ENCODE measurements around the gene STAT3.
"Not testable (repeated sequence)": the region's sequence is repeated elsewhere in the genome, so short reads cannot be mapped to it uniquely, and the experiment has no call there.

The STAT3 gene
- total RNA-seq, result 214 to 381 reads per million in 2 donors

DNA sequence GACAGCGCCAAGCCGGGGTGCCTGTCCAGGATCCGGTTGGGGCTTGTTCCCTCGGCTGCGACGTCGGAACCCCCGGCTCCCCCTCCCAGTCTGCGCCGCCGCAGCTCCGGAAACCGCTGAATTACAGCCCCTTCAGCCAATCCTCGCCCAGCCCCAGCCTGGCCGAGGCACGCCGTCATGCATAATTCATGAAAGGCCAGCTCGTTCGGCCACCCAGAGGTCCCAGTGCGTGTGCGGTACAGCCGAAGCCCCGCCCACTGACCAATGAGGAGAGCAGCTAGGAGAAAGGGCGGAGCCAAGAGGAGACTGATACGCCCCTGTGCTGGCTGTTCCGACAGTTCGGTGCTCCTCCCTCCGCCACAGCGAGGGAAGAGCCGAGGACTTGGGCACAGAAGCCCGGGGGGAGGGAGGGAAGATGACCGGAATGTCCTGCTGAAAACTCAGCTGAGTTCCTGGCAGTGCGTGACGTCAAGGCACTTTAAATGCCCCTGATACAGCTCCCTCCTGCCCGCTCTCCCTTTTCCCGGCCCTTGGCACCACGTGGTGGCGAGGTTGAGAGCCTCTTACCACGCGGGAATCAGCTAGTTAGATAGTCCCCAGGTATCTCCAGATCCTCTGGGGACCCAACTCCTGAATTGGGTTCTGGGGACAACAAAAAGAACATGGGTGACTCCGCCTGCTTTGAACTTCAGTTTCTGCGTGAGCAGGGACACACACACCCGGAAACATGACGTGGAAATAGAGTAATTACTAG, at the start of gene STAT3:
Gene STAT3 (minus strand): TSS at position 62 of the 754 bp plus-strand sequence. CDS start 39,926 bp downstream, outside the sequence.
- peak; percentile 100 for DNase-seq

DNA sequence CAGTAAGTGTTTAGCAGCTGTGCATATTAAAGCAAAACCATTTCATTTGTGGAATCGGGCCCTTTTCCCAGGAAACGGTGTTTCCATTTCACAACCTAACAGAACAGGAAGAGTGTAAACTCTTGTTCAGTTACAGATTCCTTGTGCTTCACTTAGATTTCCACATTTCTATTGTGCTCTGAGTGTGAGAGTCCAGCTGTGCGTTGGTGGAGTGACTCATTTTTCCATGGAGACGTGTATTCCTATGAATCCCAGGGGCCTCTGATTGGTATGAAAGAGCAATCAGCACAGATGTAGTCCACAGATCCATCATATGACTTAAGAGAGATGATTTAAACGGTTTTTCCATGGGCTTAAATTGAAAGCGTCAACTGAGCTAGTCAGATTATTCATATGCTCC, 48.1 kb upstream of the STAT3 start:
- DNase-seq, result no peak

DNA sequence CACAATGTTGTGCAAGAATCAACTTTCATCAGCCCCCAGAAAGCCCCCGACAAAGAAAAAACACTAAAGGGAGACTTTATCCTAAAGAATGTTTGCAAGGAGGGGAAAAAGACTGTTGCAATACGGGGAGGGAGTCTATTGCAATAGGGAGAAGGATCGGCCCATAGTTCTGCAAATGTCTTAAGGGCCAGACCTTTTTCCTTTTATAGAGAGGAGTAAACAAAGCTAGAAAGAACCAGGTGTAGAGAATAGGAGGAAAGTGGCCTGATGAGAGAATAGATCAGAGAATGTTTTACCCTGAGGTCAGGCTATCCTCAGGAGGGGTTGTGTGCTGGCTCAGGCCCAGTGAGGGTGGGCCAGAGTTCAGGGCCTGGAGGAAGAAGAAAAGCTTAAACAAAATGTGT, 43.5 kb upstream of the STAT3 start:
- no peak for DNase-seq

DNA sequence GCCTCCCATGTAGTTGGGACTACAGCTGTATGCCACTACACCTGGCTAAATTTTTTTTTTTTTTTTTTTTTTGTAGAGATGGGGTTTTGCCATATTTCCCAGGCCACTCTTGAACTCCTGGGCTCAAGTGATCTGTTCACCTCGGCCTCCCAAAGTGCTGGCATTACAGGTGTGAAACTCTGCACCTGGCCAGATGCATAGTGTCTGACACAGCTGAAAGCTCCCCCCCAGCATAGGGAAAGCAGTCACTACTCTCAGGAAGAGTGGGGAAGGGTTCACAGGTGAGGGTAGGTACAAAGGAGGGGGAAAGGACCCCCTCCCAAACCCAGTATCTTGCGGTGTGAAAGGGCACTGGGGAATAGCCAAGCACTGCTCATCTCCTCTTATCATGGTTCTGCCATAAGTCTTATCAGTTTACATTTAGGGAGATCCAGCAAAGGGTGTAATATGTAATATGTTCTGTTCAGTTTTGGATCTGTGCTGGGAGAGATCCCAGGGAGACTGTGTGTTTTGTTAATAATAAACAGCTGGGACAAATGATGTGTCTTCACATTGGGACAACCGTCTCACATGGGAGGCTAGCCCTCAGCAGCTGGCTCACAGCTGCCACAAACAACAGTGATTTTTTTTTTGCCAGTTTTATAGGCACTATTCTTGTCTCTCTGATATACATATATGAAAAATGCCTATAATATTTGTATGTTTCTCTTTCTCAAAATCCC, 41.6 kb upstream of the STAT3 start:
- no peak for DNase-seq

DNA sequence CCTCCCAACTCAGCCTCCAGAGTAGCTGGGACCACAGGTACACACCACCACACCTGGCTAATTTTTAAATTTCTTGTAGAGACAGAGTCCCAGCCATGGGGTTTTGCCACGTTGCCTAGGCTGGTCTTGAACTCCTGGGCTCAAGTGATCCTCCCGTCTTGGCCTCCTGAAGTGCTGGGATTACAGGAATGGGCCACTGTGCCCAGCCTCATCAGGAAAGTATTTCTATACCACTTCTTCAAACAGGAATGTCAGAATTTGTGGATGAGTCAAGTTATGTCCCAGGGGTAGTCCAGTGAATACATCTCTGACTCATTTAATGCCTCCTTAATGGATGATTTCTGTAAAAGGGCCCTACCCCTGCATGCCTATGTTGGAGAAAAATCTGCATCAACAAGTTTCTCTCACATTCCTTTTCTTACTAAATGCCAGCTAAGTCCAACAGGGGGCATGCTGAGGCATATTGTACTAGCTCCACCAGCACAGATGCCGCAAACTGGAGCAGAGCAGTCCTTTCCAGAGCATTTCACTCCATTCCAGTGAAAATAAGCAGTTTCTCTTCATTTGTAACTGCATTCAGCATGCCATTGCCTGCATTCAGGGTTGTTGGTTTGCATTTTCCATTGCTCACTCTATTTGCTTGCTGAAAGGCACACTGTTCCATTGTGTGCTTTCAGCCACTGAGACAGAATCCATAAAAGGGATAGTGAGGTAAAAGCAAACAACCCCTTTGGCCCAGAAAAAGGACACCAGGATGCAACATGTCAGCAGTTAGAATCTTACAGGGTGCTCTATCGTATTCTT, 40.1 kb upstream of the STAT3 start:
- peak in 2 of 5 experiments; percentile 26 to 53 for DNase-seq

DNA sequence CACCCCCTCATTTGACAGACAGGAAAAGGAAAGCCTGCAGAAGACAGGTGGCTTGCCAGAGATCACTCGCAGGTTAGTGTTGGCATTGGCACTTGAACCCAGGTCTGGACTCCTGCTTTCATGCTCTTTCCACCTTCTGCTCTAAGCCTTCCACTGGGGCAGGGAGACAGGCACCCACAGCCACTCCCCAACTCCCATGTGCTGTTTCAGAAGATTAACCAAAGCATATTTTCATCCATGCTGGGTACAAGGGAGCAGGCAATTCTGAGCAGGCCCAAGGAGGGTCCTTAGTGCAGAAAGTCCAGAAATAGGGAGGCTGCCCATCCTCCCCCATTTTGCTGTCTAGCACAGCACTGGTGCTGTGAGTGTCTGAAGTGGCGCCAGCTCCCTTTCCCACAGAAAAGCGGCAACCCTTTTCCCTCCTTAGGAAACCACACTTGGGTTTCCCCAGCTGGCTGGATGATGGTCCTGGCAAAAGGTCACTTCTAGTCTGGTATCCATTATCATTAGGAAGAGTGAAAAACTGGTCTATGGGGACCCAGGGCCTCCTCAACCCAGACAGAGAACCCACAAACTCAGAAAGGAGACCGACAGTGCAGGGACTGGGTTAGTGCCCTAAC, 36.9 kb upstream of the STAT3 start:
- no peak for DNase-seq

DNA sequence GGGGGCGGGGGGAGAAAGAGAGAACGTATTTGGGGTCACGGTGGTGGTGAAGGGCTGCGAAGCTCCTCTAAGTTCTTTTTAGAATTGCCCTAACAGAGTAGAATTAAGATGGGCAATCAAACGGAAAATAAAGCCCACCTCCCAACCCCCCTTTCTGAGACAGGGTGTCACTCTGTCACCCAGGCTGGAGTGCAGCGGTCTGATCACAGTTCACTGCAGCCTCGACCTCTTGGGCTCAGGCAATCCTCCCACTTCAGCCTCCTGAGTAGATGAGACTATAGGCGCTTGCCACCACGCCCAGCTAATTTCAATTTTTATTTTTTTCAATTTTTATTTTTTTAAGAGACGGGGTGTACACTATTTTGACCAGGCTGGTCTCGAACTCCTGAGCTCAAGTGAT, 35.5 kb upstream of the STAT3 start:
- no peak for DNase-seq

DNA sequence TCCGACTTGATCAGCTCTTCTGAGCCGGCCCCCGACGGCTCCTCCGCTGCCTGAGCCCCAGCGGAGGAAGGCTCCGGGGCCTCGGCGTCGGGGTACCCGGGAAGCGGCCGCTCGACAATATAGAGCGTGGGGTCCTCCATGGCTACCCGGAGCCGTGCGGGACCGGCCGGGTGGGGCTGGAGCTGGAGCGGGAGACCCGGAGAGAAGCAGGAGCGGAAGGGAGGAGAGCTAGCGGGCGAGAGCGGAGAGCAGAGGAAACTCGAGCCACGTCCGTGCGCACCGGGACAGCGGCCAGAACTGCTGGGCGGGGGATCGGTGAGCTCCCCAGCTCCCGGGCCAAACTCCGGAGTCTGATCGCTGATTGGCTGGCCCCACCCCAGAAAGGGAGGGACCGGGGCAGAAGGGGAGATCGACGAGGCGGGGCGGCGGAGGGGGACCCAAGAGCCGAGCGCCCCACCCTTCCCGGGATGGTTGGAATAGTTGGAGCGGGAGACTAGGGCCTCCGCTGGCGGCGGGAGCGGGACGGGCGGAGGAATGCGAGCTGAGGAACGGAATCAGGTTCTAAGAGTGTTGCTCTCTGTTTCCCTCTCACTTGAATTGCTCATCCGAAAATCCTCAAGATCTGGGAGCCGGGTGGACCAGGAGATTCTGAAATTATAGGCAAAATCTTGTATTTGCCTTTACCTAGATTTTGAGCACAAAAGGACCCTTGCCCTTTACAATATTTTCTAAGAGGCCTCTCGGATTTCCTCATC, 34.9 kb upstream of the STAT3 start, which contains the start of gene CAVIN1:
Gene CAVIN1 (minus strand): TSS at position 299 of the 755 bp plus-strand sequence. CDS start 159 bp downstream, at position 140.
- DNase-seq, result no peak

DNA sequence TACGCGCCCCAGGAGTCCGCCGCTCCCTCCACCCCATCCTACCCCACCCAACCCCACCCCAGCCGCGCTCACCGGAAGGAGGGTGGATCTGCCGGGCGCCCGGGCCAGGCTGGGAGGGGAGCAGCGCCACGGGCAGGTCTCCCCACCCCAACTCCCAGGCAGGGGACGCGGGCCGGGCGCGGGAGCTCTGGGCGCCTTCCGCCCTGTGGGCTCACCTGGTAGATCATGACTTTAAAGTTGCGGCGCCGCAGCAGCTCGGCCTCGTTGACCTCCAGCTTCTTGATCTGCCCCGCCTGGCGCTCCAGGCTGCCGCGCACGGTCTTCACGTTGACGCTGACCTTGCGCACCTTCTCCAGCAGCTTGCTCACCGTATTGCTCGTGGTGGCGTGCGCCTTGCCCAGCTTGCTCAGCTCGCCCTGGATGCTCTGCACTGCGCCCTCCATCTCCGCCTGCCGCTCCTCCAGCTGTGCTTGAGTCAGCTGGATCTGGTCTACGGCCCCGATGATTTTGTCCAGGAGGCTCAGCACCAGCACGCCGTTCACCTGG, 34.2 kb upstream of the STAT3 start:
- DNase-seq, result peak in 1 of 5 experiments; percentile 33

DNA sequence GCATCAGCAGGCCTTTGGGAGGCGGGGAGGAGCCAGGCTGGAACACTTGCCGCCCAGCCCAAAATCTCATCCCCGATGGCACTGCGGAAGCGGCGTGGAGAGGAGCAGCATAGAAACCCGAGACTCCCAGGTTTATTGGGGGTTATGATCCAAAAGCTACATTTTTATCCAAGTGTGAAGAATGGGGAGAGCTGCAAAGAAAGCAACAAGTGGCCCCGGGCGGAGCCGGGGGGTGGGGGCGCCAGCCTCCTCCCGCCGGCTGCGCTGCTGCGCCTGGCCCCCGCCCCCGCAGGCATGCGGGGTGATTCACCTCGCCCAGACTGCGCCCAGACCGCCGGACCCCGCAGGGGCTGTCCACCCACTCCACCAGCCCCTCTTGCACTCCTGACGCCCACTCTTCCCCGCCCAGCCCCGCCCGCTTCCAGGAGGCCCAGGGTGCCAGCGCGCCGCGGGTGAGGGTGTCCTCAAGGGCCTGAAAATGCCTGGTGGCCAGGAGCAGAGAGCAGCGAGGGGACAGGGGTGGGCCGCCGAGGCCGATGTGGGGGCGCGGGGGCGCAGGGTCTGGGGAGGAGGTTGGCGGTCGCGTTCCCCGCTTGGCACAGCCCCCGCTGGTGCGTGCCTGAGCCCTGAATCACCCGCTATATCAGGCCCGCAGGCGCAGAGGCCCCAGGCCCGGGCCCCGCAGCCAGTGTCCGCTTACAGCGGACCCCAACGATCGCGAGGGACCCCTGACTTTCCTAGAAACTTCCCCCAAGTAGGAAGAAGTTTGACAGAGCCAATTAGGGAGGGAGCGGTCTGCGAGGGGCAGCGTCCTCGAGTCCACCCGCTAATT, 33.5 kb upstream of the STAT3 start:
- no peak for DNase-seq

DNA sequence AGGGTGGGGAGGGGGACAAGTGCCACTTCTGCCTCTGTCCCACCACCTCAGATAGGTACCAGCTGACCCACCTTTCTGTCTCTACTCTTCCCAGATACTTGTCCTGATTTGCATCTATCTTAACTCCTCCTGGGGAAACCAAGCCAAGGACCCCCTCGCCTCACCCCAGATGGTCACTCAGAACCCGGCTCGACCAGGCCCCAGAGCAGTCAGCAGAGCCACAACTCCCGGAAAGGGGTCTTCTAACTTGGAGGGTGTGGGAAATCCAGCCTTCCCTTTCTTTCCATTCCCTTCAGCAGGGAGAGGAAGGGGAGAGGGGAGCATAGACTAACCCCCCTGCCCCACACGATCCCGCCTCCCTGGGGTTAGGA, 32.9 kb upstream of the STAT3 start:
- DNase-seq, result no peak

DNA sequence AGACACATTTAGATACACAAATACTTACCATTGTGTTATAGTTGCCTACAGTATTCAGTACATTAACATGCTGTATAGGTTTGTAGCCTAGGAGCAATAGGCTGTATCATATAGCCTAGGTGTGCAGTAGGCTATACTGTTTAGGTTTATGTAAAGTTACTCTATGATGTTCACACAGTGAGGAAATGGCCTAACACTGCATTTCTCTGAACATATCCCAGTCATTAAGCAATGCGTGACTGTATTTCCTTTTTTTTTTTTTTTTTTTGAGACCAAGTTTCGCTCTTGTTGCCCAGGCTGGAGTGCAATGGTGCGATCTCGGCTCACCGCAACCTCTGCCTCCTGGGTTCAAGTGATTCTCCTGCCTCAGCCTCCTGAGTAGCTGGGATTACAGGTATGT, 29.7 kb upstream of the STAT3 start:
- DNase-seq, result not testable (repeated sequence)

DNA sequence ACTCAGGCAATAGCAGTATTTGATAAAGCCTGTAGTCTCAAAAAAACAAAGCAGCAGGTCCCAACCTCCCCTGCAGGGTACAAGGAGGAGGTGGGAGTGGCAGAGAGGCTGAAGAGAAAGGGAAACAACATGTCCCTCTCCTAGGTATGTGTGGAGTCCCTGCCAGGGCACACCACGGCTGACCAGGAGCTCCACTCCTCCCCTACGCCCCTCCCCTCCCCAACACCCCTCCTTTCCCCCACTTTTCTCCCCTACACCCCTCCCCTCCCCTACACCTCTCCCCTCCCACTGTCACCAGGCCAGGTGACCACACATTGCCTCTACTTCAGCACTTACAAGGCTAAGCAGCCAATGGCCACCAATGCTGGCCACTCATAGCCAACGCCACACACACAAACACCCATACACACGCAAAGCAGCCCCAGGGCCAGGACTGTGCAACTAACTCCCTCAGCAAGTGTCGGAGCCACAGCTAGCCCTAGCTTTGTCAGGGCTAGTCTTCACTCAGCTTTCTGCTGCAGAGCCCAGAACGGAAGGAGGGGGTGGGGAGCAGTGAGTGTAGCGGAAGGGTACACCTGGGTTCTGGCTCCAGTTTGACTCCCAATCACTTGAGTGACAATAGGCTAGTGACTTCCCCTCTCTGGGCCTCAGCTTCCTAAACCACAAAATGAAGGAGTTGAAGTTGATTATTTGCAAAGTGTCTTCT, 26.6 kb upstream of the STAT3 start:
- DNase-seq, result peak in 2 of 5 experiments; percentile 33 to 60

DNA sequence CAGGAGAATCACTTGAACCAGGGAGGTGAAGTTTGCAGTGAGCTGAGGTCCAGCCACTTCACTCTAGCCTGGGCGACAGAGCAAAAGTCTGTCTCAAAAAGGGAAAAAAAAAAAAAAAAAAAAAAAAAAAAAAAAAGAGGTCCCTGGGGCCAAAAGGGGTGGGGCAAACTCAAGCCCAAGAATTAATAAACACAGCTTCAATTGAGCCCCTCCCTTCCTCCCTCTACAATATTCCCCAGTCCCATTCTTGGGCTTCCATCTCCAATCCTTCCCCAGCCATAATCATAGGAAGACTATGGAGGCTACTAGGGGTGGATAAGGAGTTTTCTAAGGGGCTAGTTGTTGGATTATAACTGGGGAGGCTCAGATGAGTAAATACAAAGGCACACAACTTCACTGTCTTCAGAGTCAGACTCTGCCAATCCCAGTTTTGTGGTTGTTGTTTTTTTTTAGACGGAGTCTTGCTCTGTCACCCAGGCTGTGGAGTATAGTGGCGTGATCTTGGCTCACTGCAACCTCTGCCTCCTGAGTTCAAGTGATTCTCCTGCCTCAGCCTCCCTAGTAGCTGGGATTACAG, 25.3 kb upstream of the STAT3 start:
- no peak for DNase-seq

DNA sequence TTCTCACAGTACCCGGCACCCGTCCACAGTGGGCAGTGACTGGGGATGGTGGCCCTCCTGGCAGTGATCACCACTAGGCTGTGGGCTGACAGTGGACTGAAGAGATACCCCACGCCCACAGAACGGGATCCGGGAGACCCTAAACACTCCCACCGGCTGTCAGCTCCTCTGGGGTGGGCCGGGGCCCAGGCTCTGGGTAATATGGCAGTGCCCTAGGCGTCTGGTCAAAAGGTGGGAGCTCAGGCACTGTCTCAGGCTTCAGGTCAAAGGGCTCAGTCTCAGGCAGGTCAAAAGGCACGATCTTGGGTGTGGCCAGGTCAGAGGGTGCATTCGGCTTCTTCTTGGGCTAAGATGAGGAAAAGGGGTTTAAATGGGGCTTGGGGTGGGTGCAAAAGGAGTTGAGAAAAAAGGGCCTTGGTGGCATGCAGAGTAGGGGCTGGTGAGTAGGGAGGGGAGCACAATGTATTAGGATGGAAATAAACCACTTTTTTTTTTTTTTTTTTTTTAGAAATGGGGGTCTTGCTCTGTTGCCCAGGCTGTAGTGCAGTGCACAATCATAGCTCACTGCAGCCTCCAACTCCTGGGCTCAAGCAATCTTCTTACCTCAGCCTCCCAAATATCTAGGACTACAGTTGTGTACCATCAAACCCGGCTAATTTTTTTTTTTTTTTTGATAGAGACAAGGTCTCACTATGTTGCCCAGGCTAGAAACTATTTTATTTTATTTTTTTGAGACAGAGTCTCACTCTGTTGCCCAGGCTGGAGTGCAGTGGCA, 23.9 kb upstream of the STAT3 start:
- DNase-seq, result no peak

DNA sequence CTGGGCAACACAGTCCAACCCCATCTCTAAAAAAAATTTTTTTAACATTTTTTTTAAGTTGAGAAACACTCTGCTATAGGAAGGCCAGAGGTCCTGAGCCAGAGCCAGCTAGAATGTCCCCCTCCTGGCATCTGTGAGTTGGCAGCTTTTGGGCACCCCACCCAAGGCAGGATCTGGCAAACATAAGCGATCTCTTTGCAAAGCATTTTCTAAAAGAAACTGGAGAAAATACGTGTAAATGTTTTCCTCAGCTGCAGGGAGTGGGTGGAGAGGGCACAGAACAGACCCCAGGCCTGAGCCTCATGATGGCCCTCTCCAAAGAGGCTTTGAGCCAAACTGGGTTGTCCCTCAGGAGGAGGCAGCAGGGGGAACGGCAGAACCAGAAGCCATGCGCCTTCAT, 23.1 kb upstream of the STAT3 start:
- no peak for DNase-seq

DNA sequence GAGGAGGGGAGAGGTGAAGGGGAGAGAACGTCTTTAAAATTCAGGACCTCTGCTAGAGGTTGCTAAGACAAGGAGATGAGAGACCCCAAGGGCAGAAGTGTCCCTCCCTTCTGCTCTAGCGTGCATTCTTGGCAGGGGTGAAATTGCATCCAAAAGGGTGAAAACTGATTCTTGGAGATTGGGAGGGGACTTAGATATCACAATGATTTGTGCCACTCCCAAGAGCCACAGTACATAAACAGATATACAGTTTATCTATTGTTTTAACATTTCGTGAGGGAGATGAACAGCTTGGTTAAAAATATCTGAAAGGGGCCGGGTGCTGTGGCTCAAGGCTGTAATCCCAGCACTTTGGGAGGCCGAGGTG, 22.1 kb upstream of the STAT3 start:
- no peak for DNase-seq

DNA sequence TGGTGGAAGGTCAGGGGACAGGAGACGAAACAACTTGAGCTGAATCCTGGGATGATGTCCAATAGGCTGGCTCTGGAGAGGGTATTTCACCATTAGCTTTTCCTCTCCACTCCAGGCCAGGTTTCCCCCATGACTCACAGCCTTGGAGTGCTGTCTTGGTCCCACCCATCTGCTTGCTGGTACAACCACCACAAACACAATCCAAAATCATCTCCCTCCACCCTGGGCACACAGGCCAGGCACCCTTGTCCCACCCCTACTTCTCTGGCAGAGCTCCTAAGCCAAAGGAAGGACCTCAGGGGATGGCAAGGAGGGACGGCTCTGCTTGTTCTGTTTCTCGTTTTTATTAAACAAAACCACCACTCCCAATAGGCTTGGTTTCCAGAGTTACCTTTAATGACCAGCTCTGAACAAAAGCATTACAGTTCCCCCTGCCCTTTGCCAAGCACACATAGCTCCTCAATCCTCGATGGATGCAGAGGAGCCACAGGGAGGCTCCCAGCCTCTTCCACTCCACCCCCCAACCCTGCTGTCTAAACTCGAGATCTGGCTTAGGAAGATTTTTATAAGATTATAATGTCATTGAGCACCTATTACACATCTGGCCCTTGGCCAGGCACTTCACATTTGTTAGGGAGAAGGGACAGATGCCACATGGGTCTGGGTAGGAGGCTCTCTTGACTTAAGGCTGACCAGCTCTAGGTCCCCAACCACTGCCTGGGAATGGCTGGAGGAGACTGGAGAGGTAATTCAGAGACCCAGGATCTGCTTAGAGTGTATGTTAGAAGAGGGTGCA, 21.5 kb upstream of the STAT3 start:
- DNase-seq, result no peak
